Activated B cell treated with CpG ODN at 0.5 μM for 24 hours (primary cell): ENCODE data around the gene SELENON. TPM values are rescaled to one million over a fixed set of nuclear protein-coding genes. Genes with fewer than 3 reads are reported as not detected.
A peak's percentile ranks its signal among the peaks of the same experiment; 100 is the strongest.

Experiments
- ATAC-seq: fragments of 200-7000 bp; cut with Tn5 transposase; one replicate; pipeline ENCODE4 v1.10.0; 2021; ENCODE audit warnings: low read depth, mild to moderate bottlenecking, moderate library complexity
- CTCF ChIA-PET: fragments of 350-600 bp; sonication (Branson Sonifier 250); formaldehyde crosslinking; loops from one replicate; lab custom pipeline; 2021; ENCODE audit warnings: antibody characterized with exemption; lab: Charles Lee
- POLR2A ChIA-PET: fragments of 350-600 bp; sonication (Branson Sonifier 250); formaldehyde crosslinking; loops from one replicate; lab custom pipeline; 2021; ENCODE audit warnings: antibody characterized with exemption; lab: Charles Lee
- DNase-seq: peaks from one replicate; pipeline ENCODE4 v3.0.0; 2022
- H3K27ac Mint-ChIP-seq: one replicate; pipeline ENCODE4 v1.8.0; 2020; ENCODE audit warnings: mixed read lengths
- H3K27me3 Mint-ChIP-seq: one replicate; pipeline ENCODE4 v1.8.0; 2021; ENCODE audit warnings: mixed read lengths
- H3K36me3 Mint-ChIP-seq: one replicate; pipeline ENCODE4 v1.8.0; 2021; ENCODE audit warnings: low read depth, mixed read lengths
- H3K4me1 Mint-ChIP-seq: one replicate; pipeline ENCODE4 v1.8.0; 2021; ENCODE audit warnings: mixed read lengths
- H3K4me3 Mint-ChIP-seq: one replicate; pipeline ENCODE4 v1.8.0; 2020; ENCODE audit warnings: mild to moderate bottlenecking, mixed read lengths
- H3K9me3 Mint-ChIP-seq: one replicate; pipeline ENCODE4 v1.8.0; 2020; ENCODE audit warnings: mixed read lengths
- CTCF ChIP-seq: fragments of 200-600 bp; IDR thresholded peaks from one replicate; pipeline ENCODE4 v1.8.0; 2022; ENCODE audit warnings: antibody characterized with exemption, mild to moderate bottlenecking
- intact Hi-C: fragments of 100-400 bp; cut with micrococcal nuclease; formaldehyde crosslinking; loops from one replicate; pipeline ENCODE4 v1.15.1; 2024
- total RNA-seq: library from RNA; stranded (reverse); gene quantifications from 2 replicates; pipeline ENCODE4 v1.2.3, GENCODE V29; 2022

SELENON gene
- total RNA-seq, 1 donor from 2014 or later: 15.1 TPM

GRCh38 chr1:25767437-25767770 lies 32.6 kb upstream of the SELENON start:
- intact Hi-C loops: no loop called here
- no peak overlapping the region for H3K4me3 Mint-ChIP-seq
- POLR2A ChIA-PET: no interaction called here

GRCh38 chr1:25768999-25769398 lies 31.0 kb upstream of the SELENON start:
- DNase-seq (no peak), ATAC-seq (no peak)
- POLR2A ChIA-PET: no interaction called here
- no peaks in the 10 kb centered on the region for H3K36me3 Mint-ChIP-seq
- intact Hi-C loops: no loop called here
- H3K4me3 Mint-ChIP-seq: no peak overlapping the region
- CTCF ChIA-PET: no interaction called here
- H3K9me3 Mint-ChIP-seq: no peaks in the 10 kb centered on the region
- H3K27ac Mint-ChIP-seq: no peak overlapping the region
- peaks cover 24% of the 10 kb centered on the region for H3K4me1 Mint-ChIP-seq
- H3K27me3 Mint-ChIP-seq: peaks cover 23% of the 10 kb centered on the region
- no peak for TF ChIP-seq CTCF

More at GRCh38 chr1:25767437-25767770, 32.6 kb upstream of the SELENON start:
- no peak for DNase-seq
- peaks cover 17% of the 10 kb centered on the region for H3K27me3 Mint-ChIP-seq
- CTCF ChIA-PET: no interaction called here
- H3K4me1 Mint-ChIP-seq: peaks cover 22% of the 10 kb centered on the region
- no peak overlapping the region for H3K27ac Mint-ChIP-seq
- no peaks in the 10 kb centered on the region for H3K36me3 Mint-ChIP-seq
- no peaks in the 10 kb centered on the region for H3K9me3 Mint-ChIP-seq
- no peak for ATAC-seq
- TF ChIP-seq CTCF: no peak

- intact Hi-C loops: no loop called here
- no peaks in the 10 kb centered on the region for H3K9me3 Mint-ChIP-seq
- no peak for ATAC-seq
- H3K4me3 Mint-ChIP-seq: no peak overlapping the region
- peaks cover 23% of the 10 kb centered on the region for H3K27me3 Mint-ChIP-seq
- no peak for DNase-seq
- no peak for TF ChIP-seq CTCF
- CTCF ChIA-PET: no interaction called here
- no peak overlapping the region for H3K27ac Mint-ChIP-seq
- H3K4me1 Mint-ChIP-seq: peaks cover 30% of the 10 kb centered on the region
- no peaks in the 10 kb centered on the region for H3K36me3 Mint-ChIP-seq
- POLR2A ChIA-PET: no interaction called here
These were observed 30.2 kb upstream of the SELENON start for GRCh38 chr1:25769625-25770383.

- ChIA-PET CTCF (no interaction called here), POLR2A (no interaction called here)
- TF ChIP-seq CTCF: no peak
- no peak overlapping the region for H3K27ac Mint-ChIP-seq
- DNase-seq (no peak), ATAC-seq (no peak)
- intact Hi-C loops: no loop called here
- H3K9me3 Mint-ChIP-seq: no peaks in the 10 kb centered on the region
- peaks cover 25% of the 10 kb centered on the region for H3K27me3 Mint-ChIP-seq
- H3K4me3 Mint-ChIP-seq: peak overlapping the region; percentile 65
- peaks cover 37% of the 10 kb centered on the region for H3K4me1 Mint-ChIP-seq
- H3K36me3 Mint-ChIP-seq: no peaks in the 10 kb centered on the region
These were observed 29.3 kb upstream of the SELENON start for GRCh38 chr1:25770541-25771220.

- Mint-ChIP-seq H3K9me3 (no peaks in the 10 kb centered on the region), H3K4me3 (peak overlapping the region; percentile 65), H3K4me1 (peaks cover 36% of the 10 kb centered on the region), H3K27ac (no peak overlapping the region), H3K36me3 (no peaks in the 10 kb centered on the region), H3K27me3 (peaks cover 25% of the 10 kb centered on the region)
- intact Hi-C loops: no loop called here
- ChIA-PET POLR2A (no interaction called here), CTCF (no interaction called here)
- ATAC-seq: peak; percentile 29
- no peak for TF ChIP-seq CTCF
- no peak for DNase-seq
These were observed 28.5 kb upstream of the SELENON start for GRCh38 chr1:25771221-25772114.
